ENCODE data around the gene TDRD1. TPM values are rescaled to one million over a fixed set of nuclear protein-coding genes. Genes with fewer than 3 reads are reported as not detected.

TDRD1 gene
- total RNA-seq, 1 experiment from 2014 or later = not detected

DNA sequence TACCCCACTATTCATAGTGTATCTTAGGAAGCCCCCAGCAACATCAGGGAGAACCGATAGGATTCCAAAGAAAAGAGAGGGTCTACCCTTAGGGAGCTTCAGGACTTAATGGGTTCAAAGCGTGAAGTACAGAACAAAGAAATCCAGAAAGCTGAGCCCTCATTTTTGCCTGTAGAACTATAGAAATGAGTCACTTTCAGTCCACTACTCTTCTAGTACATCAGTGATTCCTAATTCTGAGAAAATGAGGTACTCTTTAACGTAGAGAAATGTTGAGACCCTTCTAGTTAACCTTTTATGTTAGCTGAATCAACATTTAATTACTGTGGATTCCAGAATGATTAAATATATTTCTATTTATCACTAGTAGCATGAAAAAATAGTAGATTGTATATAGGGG lies 1.8 kb downstream of the TDRD1 start:
- H3K27me3 ChIP-seq (ENCODE audit: low read length) = no peaks in the 10 kb centered on the region
- H4K20me1 ChIP-seq (ENCODE audit: insufficient read depth, low read depth, low read length) = no peaks in the 10 kb centered on the region
- no peak overlapping the region for H3K4me2 ChIP-seq (ENCODE audit: low read depth, low read length, poor library complexity, severe bottlenecking)
- DNase-seq = no peak
- no peak overlapping the region for H3K27ac ChIP-seq (ENCODE audit: low read length)
- H3K9ac ChIP-seq (ENCODE audit: low read length) = no peak overlapping the region
- no peaks in the 10 kb centered on the region for H3K9me2 ChIP-seq (replicated peaks; ENCODE audit: insufficient read depth, low read length)
- H3K36me3 ChIP-seq (ENCODE audit: insufficient read depth, low read length) = no peaks in the 10 kb centered on the region
- H2AFZ ChIP-seq (ENCODE audit: low read length) = no peak overlapping the region
- no peaks in the 10 kb centered on the region for H3K9me3 ChIP-seq (ENCODE audit: low read length)
- H3K79me2 ChIP-seq (ENCODE audit: low read length) = no peaks in the 10 kb centered on the region
- no peak overlapping the region for H3K4me3 ChIP-seq (ENCODE audit: low read length)
- no peaks in the 10 kb centered on the region for H3K4me1 ChIP-seq (ENCODE audit: low read length)

DNA sequence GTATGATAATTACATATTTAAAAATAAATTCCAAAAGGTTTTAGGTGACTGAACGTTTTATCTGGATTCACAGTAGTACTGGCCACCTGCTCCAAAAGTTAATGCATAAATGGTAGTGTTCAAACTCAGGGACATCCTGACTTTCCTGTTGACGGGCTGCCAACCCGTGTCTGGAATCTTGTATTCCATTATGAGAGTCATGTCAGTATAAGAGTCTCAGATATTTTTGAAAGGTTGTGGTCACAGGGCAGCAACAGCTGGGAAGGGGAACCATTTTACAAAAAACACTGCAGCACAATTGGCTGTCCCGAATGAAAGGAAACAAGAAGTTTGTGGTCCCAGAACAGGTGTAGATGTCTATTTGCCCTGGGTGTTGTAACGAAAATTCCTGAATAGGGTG lies 2.8 kb downstream of the TDRD1 start:
- Histone ChIP-seq H3K4me1 (ENCODE audit: low read length) (no peaks in the 10 kb centered on the region), H4K20me1 (ENCODE audit: insufficient read depth, low read depth, low read length) (no peaks in the 10 kb centered on the region), H3K27me3 (ENCODE audit: low read length) (no peaks in the 10 kb centered on the region), H2AFZ (ENCODE audit: low read length) (no peak overlapping the region), H3K4me3 (ENCODE audit: low read length) (no peak overlapping the region), H3K27ac (ENCODE audit: low read length) (no peak overlapping the region), H3K9me2 (replicated peaks; ENCODE audit: insufficient read depth, low read length) (no peaks in the 10 kb centered on the region), H3K9me3 (ENCODE audit: low read length) (no peaks in the 10 kb centered on the region), H3K9ac (ENCODE audit: low read length) (no peak overlapping the region), H3K4me2 (ENCODE audit: low read depth, low read length, poor library complexity, severe bottlenecking) (no peak overlapping the region), H3K36me3 (ENCODE audit: insufficient read depth, low read length) (no peaks in the 10 kb centered on the region), H3K79me2 (ENCODE audit: low read length) (no peaks in the 10 kb centered on the region)
- DNase-seq = no peak

DNA sequence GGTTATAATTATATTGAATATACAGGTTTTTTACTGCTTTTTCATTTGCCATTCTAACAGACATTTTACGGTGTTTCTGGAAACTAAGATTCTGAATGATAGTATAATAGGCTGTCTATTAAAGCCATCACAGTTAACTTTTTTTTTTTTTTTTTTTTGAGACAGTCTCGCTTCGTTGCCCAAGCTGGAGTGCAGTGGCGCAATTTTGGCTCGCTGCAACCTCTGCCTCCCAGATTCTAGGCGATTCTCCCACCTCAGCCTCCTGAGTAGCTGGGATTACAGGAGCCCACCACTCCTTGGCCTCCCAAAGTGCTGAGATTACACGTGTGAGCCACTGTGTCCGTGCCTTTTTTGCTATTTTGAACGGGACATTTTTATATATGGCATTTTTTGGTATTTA lies 4.4 kb downstream of the TDRD1 start:
- no peaks in the 10 kb centered on the region for H3K79me2 ChIP-seq (ENCODE audit: low read length)

DNA sequence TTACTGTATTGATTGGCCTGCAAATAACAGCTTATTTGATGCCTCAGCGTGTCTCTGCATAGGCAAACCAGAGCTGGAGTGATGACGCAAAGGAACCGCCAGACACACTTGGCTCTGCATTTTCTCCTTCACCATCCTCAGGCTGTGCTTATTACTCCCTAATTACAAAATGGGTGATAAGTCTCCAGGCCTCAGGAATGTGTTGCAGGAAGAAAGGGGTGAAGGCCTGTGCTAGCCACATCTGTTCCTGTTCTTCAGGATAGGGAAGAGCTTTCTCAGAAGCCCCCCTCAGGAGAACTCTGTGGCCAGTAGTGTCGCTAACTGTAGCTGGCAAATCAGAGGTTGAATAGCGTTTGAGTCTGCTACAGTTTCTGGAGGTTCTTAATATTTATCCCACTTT lies 5.1 kb downstream of the TDRD1 start:
- peaks cover 5% of the 10 kb centered on the region for H3K4me1 ChIP-seq (ENCODE audit: low read length)
- no peak overlapping the region for H2AFZ ChIP-seq (ENCODE audit: low read length)
- no peaks in the 10 kb centered on the region for H4K20me1 ChIP-seq (ENCODE audit: insufficient read depth, low read depth, low read length)
- H3K36me3 ChIP-seq (ENCODE audit: insufficient read depth, low read length) = no peaks in the 10 kb centered on the region
- H3K9ac ChIP-seq (ENCODE audit: low read length) = no peak overlapping the region
- no peak overlapping the region for H3K4me2 ChIP-seq (ENCODE audit: low read depth, low read length, poor library complexity, severe bottlenecking)
- no peaks in the 10 kb centered on the region for H3K9me3 ChIP-seq (ENCODE audit: low read length)
- DNase-seq = no peak
- no peaks in the 10 kb centered on the region for H3K9me2 ChIP-seq (replicated peaks; ENCODE audit: insufficient read depth, low read length)
- no peak overlapping the region for H3K27ac ChIP-seq (ENCODE audit: low read length)
- H3K27me3 ChIP-seq (ENCODE audit: low read length) = no peaks in the 10 kb centered on the region
- H3K79me2 ChIP-seq (ENCODE audit: low read length) = no peaks in the 10 kb centered on the region
- H3K4me3 ChIP-seq (ENCODE audit: low read length) = no peak overlapping the region

More for the DNA sequence above, 4.4 kb downstream of the TDRD1 start:
- Histone ChIP-seq H2AFZ (ENCODE audit: low read length) (no peak overlapping the region), H3K9me3 (ENCODE audit: low read length) (no peaks in the 10 kb centered on the region), H3K4me1 (ENCODE audit: low read length) (peaks cover 5% of the 10 kb centered on the region), H3K4me3 (ENCODE audit: low read length) (no peak overlapping the region), H3K27me3 (ENCODE audit: low read length) (no peaks in the 10 kb centered on the region), H3K4me2 (ENCODE audit: low read depth, low read length, poor library complexity, severe bottlenecking) (no peak overlapping the region), H4K20me1 (ENCODE audit: insufficient read depth, low read depth, low read length) (no peaks in the 10 kb centered on the region), H3K9ac (ENCODE audit: low read length) (no peak overlapping the region), H3K27ac (ENCODE audit: low read length) (no peak overlapping the region), H3K9me2 (replicated peaks; ENCODE audit: insufficient read depth, low read length) (no peaks in the 10 kb centered on the region), H3K36me3 (ENCODE audit: insufficient read depth, low read length) (no peaks in the 10 kb centered on the region)
- DNase-seq = no peak

DNA sequence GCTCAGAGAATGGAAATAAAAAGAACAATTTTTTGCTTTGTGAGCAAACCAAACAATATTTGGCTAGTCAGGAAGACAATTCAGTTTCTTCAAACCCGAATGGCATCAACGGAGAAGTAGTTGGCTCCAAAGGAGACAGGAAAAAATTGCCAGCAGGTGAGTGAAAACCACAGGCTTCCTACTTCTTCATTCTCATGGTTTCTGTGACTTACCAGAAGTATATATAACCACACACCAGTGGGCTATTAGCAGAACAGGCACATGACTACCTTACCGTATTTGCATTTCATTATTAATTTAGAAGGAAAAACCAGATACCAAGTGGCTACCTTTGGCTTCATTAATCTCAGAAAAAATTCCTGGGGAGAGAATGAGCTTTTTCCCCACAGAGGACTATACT lies 8.8 kb downstream of the TDRD1 start:
- Histone ChIP-seq H3K4me1 (ENCODE audit: low read length) (peaks cover 5% of the 10 kb centered on the region), H3K27me3 (ENCODE audit: low read length) (no peaks in the 10 kb centered on the region), H3K4me2 (ENCODE audit: low read depth, low read length, poor library complexity, severe bottlenecking) (no peak overlapping the region), H3K9me2 (replicated peaks; ENCODE audit: insufficient read depth, low read length) (no peaks in the 10 kb centered on the region), H3K9me3 (ENCODE audit: low read length) (no peaks in the 10 kb centered on the region), H3K79me2 (ENCODE audit: low read length) (no peaks in the 10 kb centered on the region), H3K4me3 (ENCODE audit: low read length) (no peak overlapping the region), H3K27ac (ENCODE audit: low read length) (no peak overlapping the region), H3K9ac (ENCODE audit: low read length) (no peak overlapping the region), H3K36me3 (ENCODE audit: insufficient read depth, low read length) (no peaks in the 10 kb centered on the region), H2AFZ (ENCODE audit: low read length) (no peak overlapping the region), H4K20me1 (ENCODE audit: insufficient read depth, low read depth, low read length) (no peaks in the 10 kb centered on the region)
- no peak for DNase-seq

DNA sequence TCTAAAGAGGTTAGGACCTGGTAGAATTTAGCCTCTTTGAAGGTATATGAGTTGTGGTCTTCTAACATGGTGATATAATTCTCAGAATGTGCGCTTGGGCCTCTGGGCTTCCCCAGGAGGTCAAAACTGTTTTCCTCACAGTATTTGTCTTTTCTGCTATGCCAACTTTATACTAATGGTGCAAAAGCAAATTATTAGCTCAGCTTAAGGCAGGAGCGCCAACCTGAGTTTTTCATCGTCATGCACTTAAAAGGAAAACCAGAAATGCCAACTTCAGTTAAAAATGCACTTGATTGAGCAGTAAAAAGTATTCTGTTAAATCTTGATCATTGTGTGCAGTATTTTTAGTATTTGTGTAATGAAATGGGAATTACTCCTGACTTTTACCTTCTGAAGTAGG lies 9.7 kb downstream of the TDRD1 start:
- no peak overlapping the region for H3K4me2 ChIP-seq (ENCODE audit: low read depth, low read length, poor library complexity, severe bottlenecking)
- H3K79me2 ChIP-seq (ENCODE audit: low read length) = no peaks in the 10 kb centered on the region
- no peak overlapping the region for H3K4me3 ChIP-seq (ENCODE audit: low read length)
- H3K9me3 ChIP-seq (ENCODE audit: low read length) = no peaks in the 10 kb centered on the region
- no peaks in the 10 kb centered on the region for H4K20me1 ChIP-seq (ENCODE audit: insufficient read depth, low read depth, low read length)
- no peak overlapping the region for H2AFZ ChIP-seq (ENCODE audit: low read length)
- peaks cover 5% of the 10 kb centered on the region for H3K4me1 ChIP-seq (ENCODE audit: low read length)
- DNase-seq = no peak
- H3K9ac ChIP-seq (ENCODE audit: low read length) = no peak overlapping the region
- H3K27ac ChIP-seq (ENCODE audit: low read length) = no peak overlapping the region
- H3K9me2 ChIP-seq (replicated peaks; ENCODE audit: insufficient read depth, low read length) = no peaks in the 10 kb centered on the region
- no peaks in the 10 kb centered on the region for H3K36me3 ChIP-seq (ENCODE audit: insufficient read depth, low read length)
- no peaks in the 10 kb centered on the region for H3K27me3 ChIP-seq (ENCODE audit: low read length)

DNA sequence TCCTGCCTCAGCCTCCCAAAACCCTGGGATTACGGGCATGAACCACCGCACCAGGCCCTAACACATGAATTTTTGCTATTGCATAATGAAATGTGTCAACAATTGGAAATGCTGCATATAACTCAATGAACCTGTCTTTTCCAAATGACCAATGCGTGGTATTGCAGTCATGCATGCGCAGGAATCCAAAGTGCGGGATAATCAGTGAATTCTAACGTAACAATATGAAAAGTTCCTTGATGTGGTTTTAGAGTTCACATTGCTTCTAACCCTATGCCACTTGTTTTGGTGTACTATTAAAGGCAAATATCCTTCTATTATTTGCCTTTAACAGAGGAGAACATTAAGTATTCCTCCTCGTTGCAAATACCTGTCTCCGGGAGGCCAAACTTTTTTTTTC lies 10.5 kb downstream of the TDRD1 start:
- Histone ChIP-seq H3K4me1 (ENCODE audit: low read length) (peaks cover 5% of the 10 kb centered on the region), H3K9me2 (replicated peaks; ENCODE audit: insufficient read depth, low read length) (no peaks in the 10 kb centered on the region), H3K4me3 (ENCODE audit: low read length) (no peak overlapping the region), H4K20me1 (ENCODE audit: insufficient read depth, low read depth, low read length) (no peaks in the 10 kb centered on the region), H3K36me3 (ENCODE audit: insufficient read depth, low read length) (no peaks in the 10 kb centered on the region), H3K27me3 (ENCODE audit: low read length) (no peaks in the 10 kb centered on the region), H2AFZ (ENCODE audit: low read length) (no peak overlapping the region), H3K9me3 (ENCODE audit: low read length) (no peaks in the 10 kb centered on the region), H3K9ac (ENCODE audit: low read length) (no peak overlapping the region), H3K27ac (ENCODE audit: low read length) (no peak overlapping the region), H3K4me2 (ENCODE audit: low read depth, low read length, poor library complexity, severe bottlenecking) (no peak overlapping the region), H3K79me2 (ENCODE audit: low read length) (no peaks in the 10 kb centered on the region)
- no peak for DNase-seq

DNA sequence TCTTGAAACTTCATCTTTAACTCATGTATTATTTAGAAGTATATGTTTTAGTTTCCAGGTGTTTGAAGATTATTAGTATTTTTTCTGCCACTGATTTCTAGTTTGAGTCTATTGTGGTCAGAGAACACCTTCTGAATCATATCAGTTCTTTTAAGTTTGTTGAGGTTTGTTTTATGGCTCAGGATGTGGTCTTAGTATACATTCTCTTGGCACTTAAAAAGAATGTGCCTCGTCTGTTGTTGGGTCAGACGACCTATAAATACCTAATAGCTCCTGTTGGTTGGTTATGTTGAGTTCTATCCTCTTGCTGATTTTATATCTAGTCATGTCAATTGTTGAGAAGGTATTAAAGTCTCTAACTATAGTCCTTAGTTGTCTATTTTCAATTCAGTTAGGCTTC lies 15.9 kb downstream of the TDRD1 start:
- Histone ChIP-seq H3K4me3 (ENCODE audit: low read length) (no peak overlapping the region), H3K36me3 (ENCODE audit: insufficient read depth, low read length) (no peaks in the 10 kb centered on the region), H3K79me2 (ENCODE audit: low read length) (no peaks in the 10 kb centered on the region), H4K20me1 (ENCODE audit: insufficient read depth, low read depth, low read length) (no peaks in the 10 kb centered on the region), H3K27me3 (ENCODE audit: low read length) (no peaks in the 10 kb centered on the region), H3K4me1 (ENCODE audit: low read length) (no peaks in the 10 kb centered on the region), H3K9me3 (ENCODE audit: low read length) (no peaks in the 10 kb centered on the region), H3K9ac (ENCODE audit: low read length) (no peak overlapping the region), H3K4me2 (ENCODE audit: low read depth, low read length, poor library complexity, severe bottlenecking) (no peak overlapping the region), H3K9me2 (replicated peaks; ENCODE audit: insufficient read depth, low read length) (no peaks in the 10 kb centered on the region), H3K27ac (ENCODE audit: low read length) (no peak overlapping the region), H2AFZ (ENCODE audit: low read length) (no peak overlapping the region)
- DNase-seq = no peak

DNA sequence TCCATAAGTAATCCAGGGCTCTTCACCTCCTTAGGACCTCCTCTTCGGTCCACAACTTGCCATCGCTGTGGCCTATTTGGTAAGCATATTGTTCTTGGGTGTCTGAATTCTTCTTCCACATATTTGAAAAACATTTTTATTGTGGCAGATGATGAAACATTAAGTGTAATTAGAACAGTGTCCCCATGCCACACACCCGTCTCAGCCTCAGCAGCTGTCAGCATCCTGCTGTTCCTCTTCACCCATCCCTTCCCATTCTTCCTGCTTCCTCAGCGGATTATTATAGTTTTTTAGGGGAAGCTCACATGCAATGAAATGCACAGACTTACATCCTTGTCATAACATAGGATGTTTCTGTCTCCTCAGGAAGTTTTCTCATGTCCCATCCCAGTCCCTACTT lies 20.1 kb downstream of the TDRD1 start:
- 0 out of 2 replicates have a peak, but pooled peaks cover 4% of the 10 kb centered on the region for H3K4me1 ChIP-seq (ENCODE audit: low read length)
- no peaks in the 10 kb centered on the region for H3K79me2 ChIP-seq (ENCODE audit: low read length)
- H3K27me3 ChIP-seq (ENCODE audit: low read length) = no peaks in the 10 kb centered on the region
- no peaks in the 10 kb centered on the region for H4K20me1 ChIP-seq (ENCODE audit: insufficient read depth, low read depth, low read length)
- no peak overlapping the region for H3K4me2 ChIP-seq (ENCODE audit: low read depth, low read length, poor library complexity, severe bottlenecking)
- no peaks in the 10 kb centered on the region for H3K9me3 ChIP-seq (ENCODE audit: low read length)
- no peak overlapping the region for H2AFZ ChIP-seq (ENCODE audit: low read length)
- no peak overlapping the region for H3K4me3 ChIP-seq (ENCODE audit: low read length)
- no peak overlapping the region for H3K27ac ChIP-seq (ENCODE audit: low read length)
- no peak for DNase-seq
- no peaks in the 10 kb centered on the region for H3K9me2 ChIP-seq (replicated peaks; ENCODE audit: insufficient read depth, low read length)
- no peaks in the 10 kb centered on the region for H3K36me3 ChIP-seq (ENCODE audit: insufficient read depth, low read length)
- H3K9ac ChIP-seq (ENCODE audit: low read length) = no peak overlapping the region

All from Karpas-422 (cell line).